ENCODE measurements around the gene UMAD1. TPM values are rescaled to one million over a fixed set of nuclear protein-coding genes. Genes with fewer than 3 reads are reported as not detected.

UMAD1 gene
- total RNA-seq, 1 donor from 2014 or later: 9.3 TPM

DNA sequence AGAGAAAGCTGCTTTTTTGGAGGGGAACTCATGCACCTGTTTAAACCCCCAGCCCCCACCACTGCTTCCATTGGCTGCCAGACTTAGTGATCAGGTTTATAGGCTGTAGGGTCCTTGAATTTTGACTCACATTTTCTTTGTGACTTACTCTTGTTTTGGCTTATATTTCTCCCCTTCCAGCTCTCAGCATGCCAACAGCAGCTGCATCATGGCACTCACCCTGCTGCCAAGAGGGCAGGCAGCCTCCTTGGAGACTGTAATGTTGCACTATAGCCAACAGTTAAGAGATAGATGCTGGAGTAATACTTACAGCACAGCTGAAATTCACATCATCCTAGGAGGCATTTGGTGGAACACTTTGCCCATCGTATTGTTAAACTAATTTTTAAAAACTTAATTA is 230.0 kb downstream of the UMAD1 start:
- no peak for TF ChIP-seq EZH2 (IDR thresholded peaks at IDR 0.05; ENCODE audit: insufficient read depth, low read length)
- TF ChIP-seq, protein P1, sequence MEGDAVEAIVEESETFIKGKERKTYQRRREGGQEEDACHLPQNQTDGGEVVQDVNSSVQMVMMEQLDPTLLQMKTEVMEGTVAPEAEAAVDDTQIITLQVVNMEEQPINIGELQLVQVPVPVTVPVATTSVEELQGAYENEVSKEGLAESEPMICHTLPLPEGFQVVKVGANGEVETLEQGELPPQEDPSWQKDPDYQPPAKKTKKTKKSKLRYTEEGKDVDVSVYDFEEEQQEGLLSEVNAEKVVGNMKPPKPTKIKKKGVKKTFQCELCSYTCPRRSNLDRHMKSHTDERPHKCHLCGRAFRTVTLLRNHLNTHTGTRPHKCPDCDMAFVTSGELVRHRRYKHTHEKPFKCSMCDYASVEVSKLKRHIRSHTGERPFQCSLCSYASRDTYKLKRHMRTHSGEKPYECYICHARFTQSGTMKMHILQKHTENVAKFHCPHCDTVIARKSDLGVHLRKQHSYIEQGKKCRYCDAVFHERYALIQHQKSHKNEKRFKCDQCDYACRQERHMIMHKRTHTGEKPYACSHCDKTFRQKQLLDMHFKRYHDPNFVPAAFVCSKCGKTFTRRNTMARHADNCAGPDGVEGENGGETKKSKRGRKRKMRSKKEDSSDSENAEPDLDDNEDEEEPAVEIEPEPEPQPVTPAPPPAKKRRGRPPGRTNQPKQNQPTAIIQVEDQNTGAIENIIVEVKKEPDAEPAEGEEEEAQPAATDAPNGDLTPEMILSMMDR (IDR thresholded peaks at IDR 0.05; ENCODE audit: insufficient read depth, low read depth, low read length): no peak
- H3K27me3 Mint-ChIP-seq (ENCODE audit: low read depth, unreplicated experiment): no peaks in the 10 kb centered on the region
- no peak for DNase-seq (ENCODE audit: low read depth)
- H3K4me3 Mint-ChIP-seq (ENCODE audit: unreplicated experiment): no peak overlapping the region
- H3K27me3 ChIP-seq (ENCODE audit: insufficient read depth, low read length): no peaks in the 10 kb centered on the region
- no peak overlapping the region for H3K4me2 ChIP-seq (ENCODE audit: low read length)
- no peaks in the 10 kb centered on the region for H3K9me3 ChIP-seq (ENCODE audit: insufficient read depth, low read depth, low read length)
- no peak overlapping the region for H3K27ac Mint-ChIP-seq (ENCODE audit: unreplicated experiment)
- no peaks in the 10 kb centered on the region for H3K36me3 ChIP-seq (ENCODE audit: insufficient read depth, low read length)
- FAIRE-seq: no peak
- no peaks in the 10 kb centered on the region for H4K20me1 ChIP-seq (ENCODE audit: insufficient read depth, low read length)
- H3K9ac ChIP-seq (ENCODE audit: low read length): no peak overlapping the region
- H3K9me3 Mint-ChIP-seq (ENCODE audit: unreplicated experiment): peaks cover 3% of the 10 kb centered on the region
- no peak overlapping the region for H3K27ac ChIP-seq (ENCODE audit: low read depth, low read length)
- no peak overlapping the region for H2AFZ ChIP-seq (ENCODE audit: low read depth, low read length)
- H3K4me1 ChIP-seq (ENCODE audit: insufficient read depth, low read length): no peaks in the 10 kb centered on the region
- no peak overlapping the region for H3K4me3 ChIP-seq (ENCODE audit: insufficient read depth, low read depth, low read length)
- no peaks in the 10 kb centered on the region for H3K4me1 Mint-ChIP-seq (ENCODE audit: low read depth, unreplicated experiment)
- no peaks in the 10 kb centered on the region for H3K79me2 ChIP-seq (ENCODE audit: insufficient read depth, low read length)
- H3K36me3 Mint-ChIP-seq (ENCODE audit: low read depth, unreplicated experiment): peaks cover 5% of the 10 kb centered on the region

DNA sequence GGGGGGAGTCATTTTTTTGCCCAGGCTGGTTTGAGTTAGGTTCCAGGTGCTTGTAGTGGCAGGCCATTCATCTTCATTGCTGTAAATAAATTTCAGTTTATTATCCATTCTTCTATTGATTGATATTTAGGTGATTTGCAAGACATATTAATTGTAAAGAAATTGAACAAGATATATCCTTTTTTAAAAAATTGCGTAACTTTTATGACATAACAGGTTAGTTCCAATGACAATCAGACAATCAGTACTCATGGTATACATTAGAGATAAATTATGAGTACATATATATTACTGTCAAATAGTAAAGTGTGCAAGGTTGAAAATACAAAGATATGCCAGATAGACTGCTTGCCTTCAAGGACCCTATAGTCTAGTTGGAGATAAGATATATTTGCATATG is 235.9 kb downstream of the UMAD1 start:
- H3K4me3 Mint-ChIP-seq (ENCODE audit: unreplicated experiment): no peak overlapping the region
- Histone ChIP-seq H3K79me2 (ENCODE audit: insufficient read depth, low read length) (no peaks in the 10 kb centered on the region), H3K9me3 (ENCODE audit: insufficient read depth, low read depth, low read length) (no peaks in the 10 kb centered on the region), H3K27me3 (ENCODE audit: insufficient read depth, low read length) (no peaks in the 10 kb centered on the region), H3K27ac (ENCODE audit: low read depth, low read length) (no peak overlapping the region), H3K9ac (ENCODE audit: low read length) (no peak overlapping the region), H4K20me1 (ENCODE audit: insufficient read depth, low read length) (no peaks in the 10 kb centered on the region), H3K4me2 (ENCODE audit: low read length) (no peak overlapping the region), H2AFZ (ENCODE audit: low read depth, low read length) (no peak overlapping the region), H3K4me1 (ENCODE audit: insufficient read depth, low read length) (no peaks in the 10 kb centered on the region), H3K36me3 (ENCODE audit: insufficient read depth, low read length) (no peaks in the 10 kb centered on the region), H3K4me3 (ENCODE audit: insufficient read depth, low read depth, low read length) (no peak overlapping the region)
- H3K4me1 Mint-ChIP-seq (ENCODE audit: low read depth, unreplicated experiment): no peaks in the 10 kb centered on the region
- DNase-seq (ENCODE audit: low read depth): no peak
- no peaks in the 10 kb centered on the region for H3K27me3 Mint-ChIP-seq (ENCODE audit: low read depth, unreplicated experiment)
- H3K36me3 Mint-ChIP-seq (ENCODE audit: low read depth, unreplicated experiment): peaks cover 5% of the 10 kb centered on the region
- no peak overlapping the region for H3K27ac Mint-ChIP-seq (ENCODE audit: unreplicated experiment)
- TF ChIP-seq, protein P1 (IDR thresholded peaks at IDR 0.05; ENCODE audit: insufficient read depth, low read depth, low read length): no peak
- TF ChIP-seq EZH2 (IDR thresholded peaks at IDR 0.05; ENCODE audit: insufficient read depth, low read length): no peak
- no peak for FAIRE-seq
- peaks cover 3% of the 10 kb centered on the region for H3K9me3 Mint-ChIP-seq (ENCODE audit: unreplicated experiment)

DNA sequence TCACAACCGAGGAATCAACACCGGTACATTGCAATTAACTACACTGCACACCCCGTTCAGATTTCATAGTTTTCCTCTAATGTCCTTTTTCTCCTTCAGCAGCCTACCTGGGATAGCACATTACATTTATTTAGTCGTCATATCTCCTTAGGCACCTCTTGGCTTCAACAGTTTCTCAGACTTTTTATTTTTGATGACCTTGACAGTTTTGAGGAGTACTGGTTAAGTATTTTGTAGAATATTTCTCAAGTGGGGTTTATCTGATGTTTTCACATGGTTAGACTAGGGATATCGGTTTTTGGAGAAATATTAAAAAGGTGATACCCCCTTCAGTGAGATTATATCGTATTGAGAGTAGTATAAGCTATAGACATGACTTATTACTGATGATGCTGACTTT is 241.0 kb downstream of the UMAD1 start:
- Histone ChIP-seq H4K20me1 (ENCODE audit: insufficient read depth, low read length) (no peaks in the 10 kb centered on the region), H3K27me3 (ENCODE audit: insufficient read depth, low read length) (no peaks in the 10 kb centered on the region), H3K9ac (ENCODE audit: low read length) (no peak overlapping the region), H3K36me3 (ENCODE audit: insufficient read depth, low read length) (no peaks in the 10 kb centered on the region), H3K27ac (ENCODE audit: low read depth, low read length) (no peak overlapping the region), H2AFZ (ENCODE audit: low read depth, low read length) (no peak overlapping the region), H3K4me3 (ENCODE audit: insufficient read depth, low read depth, low read length) (no peak overlapping the region), H3K4me1 (ENCODE audit: insufficient read depth, low read length) (no peaks in the 10 kb centered on the region), H3K9me3 (ENCODE audit: insufficient read depth, low read depth, low read length) (no peaks in the 10 kb centered on the region), H3K79me2 (ENCODE audit: insufficient read depth, low read length) (no peaks in the 10 kb centered on the region), H3K4me2 (ENCODE audit: low read length) (no peak overlapping the region)
- Mint-ChIP-seq H3K27me3 (ENCODE audit: low read depth, unreplicated experiment) (no peaks in the 10 kb centered on the region), H3K27ac (ENCODE audit: unreplicated experiment) (no peak overlapping the region), H3K36me3 (ENCODE audit: low read depth, unreplicated experiment) (no peaks in the 10 kb centered on the region), H3K4me1 (ENCODE audit: low read depth, unreplicated experiment) (no peaks in the 10 kb centered on the region), H3K9me3 (ENCODE audit: unreplicated experiment) (no peaks in the 10 kb centered on the region), H3K4me3 (ENCODE audit: unreplicated experiment) (no peak overlapping the region)
- FAIRE-seq (no peak), DNase-seq (ENCODE audit: low read depth) (no peak)
- TF ChIP-seq, protein P1 (IDR thresholded peaks at IDR 0.05; ENCODE audit: insufficient read depth, low read depth, low read length): no peak
- TF ChIP-seq EZH2 (IDR thresholded peaks at IDR 0.05; ENCODE audit: insufficient read depth, low read length): no peak
